ENCODE measurements around the gene TEAD3. TPM values are rescaled to one million over a fixed set of nuclear protein-coding genes. Genes with fewer than 3 reads are reported as not detected.

Gene TEAD3
- total RNA-seq, 1 experiment from 2014 or later, result 34.3 TPM

DNA sequence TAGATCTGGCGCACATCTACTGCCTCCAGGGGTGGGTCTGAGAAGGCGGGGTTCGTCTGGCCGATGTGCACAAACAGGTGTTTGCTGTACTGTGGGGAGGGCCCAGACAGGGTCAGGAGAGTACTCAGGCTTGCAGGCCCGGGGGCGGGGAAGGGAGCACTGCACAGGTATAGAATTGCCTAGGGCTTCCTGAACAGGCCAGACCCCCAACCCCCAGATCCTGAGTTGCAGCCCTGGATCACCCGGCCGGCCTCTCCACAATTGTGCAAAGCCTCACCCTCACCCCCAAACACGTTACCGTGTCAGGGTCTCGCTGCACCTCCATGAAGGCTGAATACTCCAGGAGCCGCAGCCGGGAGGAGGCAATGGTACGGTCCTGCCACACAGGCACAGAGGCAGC, 20.9 kb downstream of the TEAD3 start:
- Mint-ChIP-seq H3K36me3 (peaks cover 36% of the 10 kb centered on the region), H3K4me1 (peaks cover 28% of the 10 kb centered on the region), H3K9me3 (no peaks in the 10 kb centered on the region), H3K4me3 (no peak overlapping the region), H3K27ac (no peak overlapping the region), H3K27me3 (ENCODE audit: low read depth) (no peaks in the 10 kb centered on the region)
- TF ChIP-seq ZNF671 (CRISPR knock-in tag; IDR thresholded peaks at IDR 0.05), result no peak
- DNase-seq (ENCODE audit: low spot score) (no peak), ATAC-seq (no peak; the same call in 1 of the 2 replicates)
- ChIA-PET POLR2A (interaction anchor here (1.2 to 7.9 kb wide), 3 partner anchors 10 to 22 kb away, joined by 3 to 54 read pairs (median 6); partner anchors contain the start of gene TEAD3), CTCF (interaction anchor here (1.0 to 1.5 kb wide), 3 partner anchors 14 to 134 kb away, joined by 3 to 4 read pairs (median 3); no protein-coding TSS in a partner anchor)

DNA sequence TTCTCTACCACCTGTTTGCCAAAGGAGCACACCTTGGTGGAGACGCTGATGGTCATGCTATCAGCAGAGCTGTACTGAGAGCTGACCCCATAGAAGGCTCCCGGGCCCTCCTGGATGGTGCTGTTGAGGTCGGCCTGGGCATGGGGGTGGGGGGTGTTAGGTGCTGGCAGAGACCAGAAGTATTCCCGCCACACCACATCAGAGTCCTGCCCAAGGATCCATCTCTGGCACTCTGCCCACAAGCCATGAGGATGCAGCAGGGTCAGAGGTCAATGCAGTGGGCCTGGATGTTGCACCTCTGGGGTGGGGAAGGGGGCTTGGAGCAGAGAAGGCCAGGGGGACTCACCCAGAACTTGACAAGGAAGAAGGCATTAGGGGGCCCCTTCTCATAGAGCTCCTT, 21.3 kb downstream of the TEAD3 start:
- Mint-ChIP-seq H3K27ac (no peak overlapping the region), H3K4me1 (peaks cover 32% of the 10 kb centered on the region), H3K27me3 (ENCODE audit: low read depth) (no peaks in the 10 kb centered on the region), H3K36me3 (peaks cover 40% of the 10 kb centered on the region), H3K4me3 (no peak overlapping the region), H3K9me3 (no peaks in the 10 kb centered on the region)
- no peak for DNase-seq (ENCODE audit: low spot score)
- ChIA-PET POLR2A (interaction anchor here (1.2 to 7.9 kb wide), 3 partner anchors 10 to 22 kb away, joined by 3 to 54 read pairs (median 6); partner anchors contain the start of gene TEAD3), CTCF (interaction anchor here (1.0 to 1.5 kb wide), 3 partner anchors 14 to 134 kb away, joined by 3 to 4 read pairs (median 3); no protein-coding TSS in a partner anchor)
- ATAC-seq, result no peak
- TF ChIP-seq FOXJ3 (CRISPR knock-in tag; IDR thresholded peaks at IDR 0.05; ENCODE audit: borderline replicate concordance) (no peak), ZNF219 (CRISPR knock-in tag; IDR thresholded peaks at IDR 0.05; ENCODE audit: borderline replicate concordance) (no peak), NR1H2 (CRISPR knock-in tag; IDR thresholded peaks at IDR 0.05) (no peak), KAT7 (CRISPR knock-in tag; IDR thresholded peaks at IDR 0.05; ENCODE audit: borderline replicate concordance) (no peak), JAZF1 (CRISPR knock-in tag; IDR thresholded peaks at IDR 0.05) (no peak), EMX1 (CRISPR knock-in tag; IDR thresholded peaks at IDR 0.05) (no peak), SMAD3 (CRISPR knock-in tag; IDR thresholded peaks at IDR 0.05; ENCODE audit: borderline replicate concordance) (no peak), ESRRA (CRISPR knock-in tag; IDR thresholded peaks at IDR 0.05; ENCODE audit: borderline replicate concordance) (no peak), ZBTB21 (CRISPR knock-in tag; IDR thresholded peaks at IDR 0.05; ENCODE audit: borderline replicate concordance) (no peak), ZNF396 (CRISPR knock-in tag; IDR thresholded peaks at IDR 0.05; ENCODE audit: borderline replicate concordance) (no peak)
- TF ChIP-seq, protein P1, sequence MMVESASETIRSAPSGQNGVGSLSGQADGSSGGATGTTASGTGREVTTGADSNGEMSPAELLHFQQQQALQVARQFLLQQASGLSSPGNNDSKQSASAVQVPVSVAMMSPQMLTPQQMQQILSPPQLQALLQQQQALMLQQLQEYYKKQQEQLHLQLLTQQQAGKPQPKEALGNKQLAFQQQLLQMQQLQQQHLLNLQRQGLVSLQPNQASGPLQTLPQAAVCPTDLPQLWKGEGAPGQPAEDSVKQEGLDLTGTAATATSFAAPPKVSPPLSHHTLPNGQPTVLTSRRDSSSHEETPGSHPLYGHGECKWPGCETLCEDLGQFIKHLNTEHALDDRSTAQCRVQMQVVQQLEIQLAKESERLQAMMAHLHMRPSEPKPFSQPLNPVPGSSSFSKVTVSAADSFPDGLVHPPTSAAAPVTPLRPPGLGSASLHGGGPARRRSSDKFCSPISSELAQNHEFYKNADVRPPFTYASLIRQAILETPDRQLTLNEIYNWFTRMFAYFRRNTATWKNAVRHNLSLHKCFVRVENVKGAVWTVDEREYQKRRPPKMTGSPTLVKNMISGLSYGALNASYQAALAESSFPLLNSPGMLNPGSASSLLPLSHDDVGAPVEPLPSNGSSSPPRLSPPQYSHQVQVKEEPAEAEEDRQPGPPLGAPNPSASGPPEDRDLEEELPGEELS (CRISPR knock-in tag; IDR thresholded peaks at IDR 0.05), result no peak
- TF ChIP-seq, protein P2, sequence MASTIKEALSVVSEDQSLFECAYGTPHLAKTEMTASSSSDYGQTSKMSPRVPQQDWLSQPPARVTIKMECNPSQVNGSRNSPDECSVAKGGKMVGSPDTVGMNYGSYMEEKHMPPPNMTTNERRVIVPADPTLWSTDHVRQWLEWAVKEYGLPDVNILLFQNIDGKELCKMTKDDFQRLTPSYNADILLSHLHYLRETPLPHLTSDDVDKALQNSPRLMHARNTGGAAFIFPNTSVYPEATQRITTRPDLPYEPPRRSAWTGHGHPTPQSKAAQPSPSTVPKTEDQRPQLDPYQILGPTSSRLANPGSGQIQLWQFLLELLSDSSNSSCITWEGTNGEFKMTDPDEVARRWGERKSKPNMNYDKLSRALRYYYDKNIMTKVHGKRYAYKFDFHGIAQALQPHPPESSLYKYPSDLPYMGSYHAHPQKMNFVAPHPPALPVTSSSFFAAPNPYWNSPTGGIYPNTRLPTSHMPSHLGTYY (CRISPR knock-in tag; IDR thresholded peaks at IDR 0.05), result no peak
- TF ChIP-seq, protein P3, sequence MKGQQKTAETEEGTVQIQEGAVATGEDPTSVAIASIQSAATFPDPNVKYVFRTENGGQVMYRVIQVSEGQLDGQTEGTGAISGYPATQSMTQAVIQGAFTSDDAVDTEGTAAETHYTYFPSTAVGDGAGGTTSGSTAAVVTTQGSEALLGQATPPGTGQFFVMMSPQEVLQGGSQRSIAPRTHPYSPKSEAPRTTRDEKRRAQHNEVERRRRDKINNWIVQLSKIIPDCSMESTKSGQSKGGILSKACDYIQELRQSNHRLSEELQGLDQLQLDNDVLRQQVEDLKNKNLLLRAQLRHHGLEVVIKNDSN (CRISPR knock-in tag; IDR thresholded peaks at IDR 0.05), result no peak
- TF ChIP-seq, protein P4, sequence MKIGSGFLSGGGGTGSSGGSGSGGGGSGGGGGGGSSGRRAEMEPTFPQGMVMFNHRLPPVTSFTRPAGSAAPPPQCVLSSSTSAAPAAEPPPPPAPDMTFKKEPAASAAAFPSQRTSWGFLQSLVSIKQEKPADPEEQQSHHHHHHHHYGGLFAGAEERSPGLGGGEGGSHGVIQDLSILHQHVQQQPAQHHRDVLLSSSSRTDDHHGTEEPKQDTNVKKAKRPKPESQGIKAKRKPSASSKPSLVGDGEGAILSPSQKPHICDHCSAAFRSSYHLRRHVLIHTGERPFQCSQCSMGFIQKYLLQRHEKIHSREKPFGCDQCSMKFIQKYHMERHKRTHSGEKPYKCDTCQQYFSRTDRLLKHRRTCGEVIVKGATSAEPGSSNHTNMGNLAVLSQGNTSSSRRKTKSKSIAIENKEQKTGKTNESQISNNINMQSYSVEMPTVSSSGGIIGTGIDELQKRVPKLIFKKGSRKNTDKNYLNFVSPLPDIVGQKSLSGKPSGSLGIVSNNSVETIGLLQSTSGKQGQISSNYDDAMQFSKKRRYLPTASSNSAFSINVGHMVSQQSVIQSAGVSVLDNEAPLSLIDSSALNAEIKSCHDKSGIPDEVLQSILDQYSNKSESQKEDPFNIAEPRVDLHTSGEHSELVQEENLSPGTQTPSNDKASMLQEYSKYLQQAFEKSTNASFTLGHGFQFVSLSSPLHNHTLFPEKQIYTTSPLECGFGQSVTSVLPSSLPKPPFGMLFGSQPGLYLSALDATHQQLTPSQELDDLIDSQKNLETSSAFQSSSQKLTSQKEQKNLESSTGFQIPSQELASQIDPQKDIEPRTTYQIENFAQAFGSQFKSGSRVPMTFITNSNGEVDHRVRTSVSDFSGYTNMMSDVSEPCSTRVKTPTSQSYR (CRISPR knock-in tag; IDR thresholded peaks at IDR 0.05), result no peak
- TF ChIP-seq, protein P5, sequence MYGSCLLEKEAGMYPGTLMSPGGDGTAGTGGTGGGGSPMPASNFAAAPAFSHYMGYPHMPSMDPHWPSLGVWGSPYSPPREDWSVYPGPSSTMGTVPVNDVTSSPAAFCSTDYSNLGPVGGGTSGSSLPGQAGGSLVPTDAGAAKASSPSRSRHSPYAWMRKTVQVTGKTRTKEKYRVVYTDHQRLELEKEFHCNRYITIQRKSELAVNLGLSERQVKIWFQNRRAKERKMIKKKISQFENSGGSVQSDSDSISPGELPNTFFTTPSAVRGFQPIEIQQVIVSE (CRISPR knock-in tag; IDR thresholded peaks at IDR 0.05; ENCODE audit: borderline replicate concordance), result no peak

Data from WTC11 (cell line).